Vagina (tissue), 2 donors: ENCODE data around the gene ADGRV1.

Source experiments
- POLR2A ChIP-seq, 2 donors: fragments of 450-650 bp; IDR thresholded peaks; one replicate each; pipeline ENCODE4 v1.6.1; 2017; ENCODE audit warnings: antibody characterized with exemption in 2 of 2, mild to moderate bottlenecking in 2 of 2, moderate library complexity in 2 of 2
- TF ChIP-seq, protein P1 (sequence below), 3 experiments: fragments of 450-650 bp in 2 of 3; fragments of 200-600 bp in 1 of 3; sonication (generic) in 1 of 3; IDR thresholded peaks; one replicate each; pipeline ENCODE4 v1.5.1; 2017 to 2019; ENCODE audit warnings: antibody characterized with exemption in 3 of 3, mild to moderate bottlenecking in 2 of 3, moderate library complexity in 2 of 3

DNA sequence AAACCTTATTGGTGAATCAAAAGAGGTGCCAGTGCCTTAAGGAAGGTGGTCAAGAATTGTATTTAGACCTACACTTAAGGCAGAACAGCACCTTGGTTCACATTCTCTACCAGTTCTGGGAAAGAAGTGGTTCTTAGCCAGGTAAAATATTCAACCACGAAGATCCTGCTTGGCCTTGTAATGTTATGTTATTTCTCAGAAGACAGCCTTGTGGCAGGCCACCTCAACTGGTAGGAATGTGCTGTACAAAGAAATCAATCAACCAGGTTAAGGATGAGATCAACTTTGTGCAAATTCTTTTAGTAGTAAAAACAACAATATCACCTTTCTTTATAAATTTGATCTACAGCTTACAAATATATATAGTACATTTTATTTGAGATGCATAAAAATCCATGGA lies 577.7 kb downstream of the ADGRV1 start:
- TF ChIP-seq, protein P1, sequence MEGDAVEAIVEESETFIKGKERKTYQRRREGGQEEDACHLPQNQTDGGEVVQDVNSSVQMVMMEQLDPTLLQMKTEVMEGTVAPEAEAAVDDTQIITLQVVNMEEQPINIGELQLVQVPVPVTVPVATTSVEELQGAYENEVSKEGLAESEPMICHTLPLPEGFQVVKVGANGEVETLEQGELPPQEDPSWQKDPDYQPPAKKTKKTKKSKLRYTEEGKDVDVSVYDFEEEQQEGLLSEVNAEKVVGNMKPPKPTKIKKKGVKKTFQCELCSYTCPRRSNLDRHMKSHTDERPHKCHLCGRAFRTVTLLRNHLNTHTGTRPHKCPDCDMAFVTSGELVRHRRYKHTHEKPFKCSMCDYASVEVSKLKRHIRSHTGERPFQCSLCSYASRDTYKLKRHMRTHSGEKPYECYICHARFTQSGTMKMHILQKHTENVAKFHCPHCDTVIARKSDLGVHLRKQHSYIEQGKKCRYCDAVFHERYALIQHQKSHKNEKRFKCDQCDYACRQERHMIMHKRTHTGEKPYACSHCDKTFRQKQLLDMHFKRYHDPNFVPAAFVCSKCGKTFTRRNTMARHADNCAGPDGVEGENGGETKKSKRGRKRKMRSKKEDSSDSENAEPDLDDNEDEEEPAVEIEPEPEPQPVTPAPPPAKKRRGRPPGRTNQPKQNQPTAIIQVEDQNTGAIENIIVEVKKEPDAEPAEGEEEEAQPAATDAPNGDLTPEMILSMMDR (IDR thresholded peaks at IDR 0.05), result no peak
- no peak for TF ChIP-seq POLR2A (IDR thresholded peaks at IDR 0.05)
